IMR-90 (cell line): ENCODE measurements around the gene DSTYK.

Experiments used
- BHLHE40 ChIP-seq: fragments of 150-350 bp; IDR thresholded peaks from 2 replicates; pipeline ENCODE4 v1.6.1; 2016; ENCODE audit warnings: mild to moderate bottlenecking, low read depth, low read length
- CHD1 ChIP-seq: IDR thresholded peaks from 2 replicates; pipeline ENCODE4 v1.6.1; 2012; ENCODE audit warnings: low read depth, low read length, improper control_type of control experiment
- MAFK ChIP-seq: IDR thresholded peaks from 2 replicates; pipeline ENCODE4 v1.6.1; 2012; ENCODE audit warnings: low read depth, low read length, improper control_type of control experiment
- NFE2L2 ChIP-seq: fragments of 150-350 bp; IDR thresholded peaks from 2 replicates; pipeline ENCODE4 v1.6.1; 2016; ENCODE audit warnings: low read depth, mild to moderate bottlenecking, low read length
- POLR2A ChIP-seq: IDR thresholded peaks from 2 replicates; pipeline ENCODE4 v1.6.1; 2012; ENCODE audit warnings: mild to moderate bottlenecking, low read depth, low read length
- RAD21 ChIP-seq: IDR thresholded peaks from 2 replicates; pipeline ENCODE4 v1.6.1; 2012; ENCODE audit warnings: low read length, improper control_type of control experiment
- RFX5 ChIP-seq: IDR thresholded peaks from 2 replicates; pipeline ENCODE4 v1.8.0; 2012; ENCODE audit warnings: low read depth, mild to moderate bottlenecking, low read length, moderate library complexity
- SMC3 ChIP-seq: fragments of 150-350 bp; IDR thresholded peaks from 2 replicates; pipeline ENCODE4 v1.6.1; 2016; ENCODE audit warnings: low read depth, mild to moderate bottlenecking, antibody characterized with exemption, low read length, moderate library complexity
- TF ChIP-seq, protein P1 (sequence below): conservative IDR thresholded peaks from 2 replicates; pipeline ENCODE4 v1.5.1; 2012; ENCODE audit warnings: mild to moderate bottlenecking, low read depth, low read length, improper control_type of control experiment
- TF ChIP-seq, protein P2 (sequence below): fragments of 150-350 bp; IDR thresholded peaks from 2 replicates; pipeline ENCODE4 v1.6.1; 2017; ENCODE audit warnings: mild to moderate bottlenecking, antibody characterized with exemption, low read length, low read depth
- TF ChIP-seq, protein P3 (sequence below): fragments of 150-350 bp; IDR thresholded peaks from 2 replicates; pipeline ENCODE4 v1.6.1; 2016; ENCODE audit warnings: low read depth, mild to moderate bottlenecking, low read length, moderate library complexity, borderline replicate concordance

DNA sequence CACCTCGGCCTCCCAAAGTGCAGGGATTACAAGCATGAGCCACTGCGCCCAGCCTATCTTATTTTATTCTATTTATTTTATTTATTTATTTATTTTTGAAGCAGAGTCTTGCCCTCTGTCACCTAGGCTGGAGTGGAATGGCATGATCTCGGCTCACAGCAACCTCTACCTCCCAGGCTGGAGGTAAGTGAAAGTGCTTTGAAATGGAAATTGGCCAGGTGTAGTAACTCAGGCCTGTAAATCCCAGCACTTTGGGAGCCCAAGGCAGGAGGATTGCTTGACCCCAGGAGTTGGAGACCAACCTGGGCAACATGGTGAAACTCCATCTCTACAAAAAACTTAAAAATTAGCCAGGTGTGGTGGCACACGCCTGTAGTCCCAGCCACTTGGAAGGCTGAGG, 5.1 kb upstream of the DSTYK start:
- TF ChIP-seq, protein P1, sequence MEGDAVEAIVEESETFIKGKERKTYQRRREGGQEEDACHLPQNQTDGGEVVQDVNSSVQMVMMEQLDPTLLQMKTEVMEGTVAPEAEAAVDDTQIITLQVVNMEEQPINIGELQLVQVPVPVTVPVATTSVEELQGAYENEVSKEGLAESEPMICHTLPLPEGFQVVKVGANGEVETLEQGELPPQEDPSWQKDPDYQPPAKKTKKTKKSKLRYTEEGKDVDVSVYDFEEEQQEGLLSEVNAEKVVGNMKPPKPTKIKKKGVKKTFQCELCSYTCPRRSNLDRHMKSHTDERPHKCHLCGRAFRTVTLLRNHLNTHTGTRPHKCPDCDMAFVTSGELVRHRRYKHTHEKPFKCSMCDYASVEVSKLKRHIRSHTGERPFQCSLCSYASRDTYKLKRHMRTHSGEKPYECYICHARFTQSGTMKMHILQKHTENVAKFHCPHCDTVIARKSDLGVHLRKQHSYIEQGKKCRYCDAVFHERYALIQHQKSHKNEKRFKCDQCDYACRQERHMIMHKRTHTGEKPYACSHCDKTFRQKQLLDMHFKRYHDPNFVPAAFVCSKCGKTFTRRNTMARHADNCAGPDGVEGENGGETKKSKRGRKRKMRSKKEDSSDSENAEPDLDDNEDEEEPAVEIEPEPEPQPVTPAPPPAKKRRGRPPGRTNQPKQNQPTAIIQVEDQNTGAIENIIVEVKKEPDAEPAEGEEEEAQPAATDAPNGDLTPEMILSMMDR = no peak
- TF ChIP-seq RAD21 = no peak
- no peak for TF ChIP-seq RFX5
- no peak for TF ChIP-seq POLR2A
- TF ChIP-seq MAFK = no peak
- TF ChIP-seq, protein P2, sequence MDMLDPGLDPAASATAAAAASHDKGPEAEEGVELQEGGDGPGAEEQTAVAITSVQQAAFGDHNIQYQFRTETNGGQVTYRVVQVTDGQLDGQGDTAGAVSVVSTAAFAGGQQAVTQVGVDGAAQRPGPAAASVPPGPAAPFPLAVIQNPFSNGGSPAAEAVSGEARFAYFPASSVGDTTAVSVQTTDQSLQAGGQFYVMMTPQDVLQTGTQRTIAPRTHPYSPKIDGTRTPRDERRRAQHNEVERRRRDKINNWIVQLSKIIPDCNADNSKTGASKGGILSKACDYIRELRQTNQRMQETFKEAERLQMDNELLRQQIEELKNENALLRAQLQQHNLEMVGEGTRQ = no peak
- TF ChIP-seq BHLHE40 = no peak
- TF ChIP-seq SMC3 = no peak
- TF ChIP-seq CHD1 = no peak
- TF ChIP-seq, protein P3, sequence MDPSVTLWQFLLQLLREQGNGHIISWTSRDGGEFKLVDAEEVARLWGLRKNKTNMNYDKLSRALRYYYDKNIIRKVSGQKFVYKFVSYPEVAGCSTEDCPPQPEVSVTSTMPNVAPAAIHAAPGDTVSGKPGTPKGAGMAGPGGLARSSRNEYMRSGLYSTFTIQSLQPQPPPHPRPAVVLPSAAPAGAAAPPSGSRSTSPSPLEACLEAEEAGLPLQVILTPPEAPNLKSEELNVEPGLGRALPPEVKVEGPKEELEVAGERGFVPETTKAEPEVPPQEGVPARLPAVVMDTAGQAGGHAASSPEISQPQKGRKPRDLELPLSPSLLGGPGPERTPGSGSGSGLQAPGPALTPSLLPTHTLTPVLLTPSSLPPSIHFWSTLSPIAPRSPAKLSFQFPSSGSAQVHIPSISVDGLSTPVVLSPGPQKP = no peak
- no peak for TF ChIP-seq NFE2L2
